ENCODE results near the gene PCDHGA6. TPM values are rescaled to one million over a fixed set of nuclear protein-coding genes. Genes with fewer than 3 reads are reported as not detected.
A peak's percentile ranks its signal among the peaks of the same experiment; 100 is the strongest.
"Not testable (repeated sequence)": the region's sequence is repeated elsewhere in the genome, so short reads cannot be mapped to it uniquely, and the experiment has no call there.

The PCDHGA6 gene
- total RNA-seq, 4 donors from 2014 or later, result 2.4 to 7.5 (median 3.7) TPM

GRCh38 chr5:141343242-141343952 lies 30.3 kb upstream of the PCDHGA6 start, which contains the start of gene PCDHGA3:
Gene PCDHGA3, plus strand, starts transcription at chr5:141343829. Its CDS starts 205 bp downstream, at chr5:141344034.
- no peak within 1 kb of the TSS for H3K27ac ChIP-seq
- H3K9me3 ChIP-seq, result peaks cover 36 to 54% of the 10 kb centered on the region in 2 donors
- H3K4me1 ChIP-seq, result no peaks in the 10 kb centered on the region
- intact Hi-C loops (cut with DNase I; ENCODE audit: low total_unique reads), result no loop called here
- no peaks in the 10 kb centered on the region for H3K36me3 ChIP-seq
- no peak for TF ChIP-seq CTCF (IDR thresholded peaks at IDR 0.05)
- no peak for TF ChIP-seq POLR2AphosphoS5 (IDR thresholded peaks at IDR 0.05)
- WGBS, 2 donors (ENCODE audit: low coverage in 1 of 2), result 35 to 55% methylated on average over 8 to 9 of the region's 9 CpGs
- peaks cover 20% of the 10 kb centered on the region for H3K27me3 ChIP-seq
- in situ Hi-C loops (cut with MboI; ENCODE audit: low pct_ligation_motif_present in 1 of 4, low pct_unique_long_range_greater_than_20kb in 1 of 4, low sequenced_read_pairs in 3 of 4), result no loop called here
- DNase-seq, result no peak
- peak within 1 kb of the TSS in 1 of 4 donors; percentile 12 for H3K4me3 ChIP-seq

- in situ Hi-C loops (cut with MboI; ENCODE audit: low pct_ligation_motif_present in 1 of 4, low pct_unique_long_range_greater_than_20kb in 1 of 4, low sequenced_read_pairs in 3 of 4), result no loop called here
- no peaks in the 10 kb centered on the region for H3K4me1 ChIP-seq
Measured at GRCh38 chr5:141343953-141344463, 29.7 kb upstream of the PCDHGA6 start.

GRCh38 chr5:141345327-141345726 lies 28.4 kb upstream of the PCDHGA6 start:
- intact Hi-C loops (cut with DNase I; ENCODE audit: low total_unique reads), result no loop called here
- Histone ChIP-seq H3K4me3 (no peak overlapping the region), H3K4me1 (no peaks in the 10 kb centered on the region), H3K27me3 (peaks cover 12% of the 10 kb centered on the region), H3K9me3 (peaks cover 21 to 46% of the 10 kb centered on the region in 2 donors), H3K36me3 (no peaks in the 10 kb centered on the region), H3K27ac (no peak overlapping the region)
- in situ Hi-C loops (cut with MboI; ENCODE audit: low pct_ligation_motif_present in 1 of 4, low pct_unique_long_range_greater_than_20kb in 1 of 4, low sequenced_read_pairs in 3 of 4), result no loop called here
- no peak for TF ChIP-seq POLR2AphosphoS5 (IDR thresholded peaks at IDR 0.05)
- TF ChIP-seq EP300 (IDR thresholded peaks at IDR 0.05; ENCODE audit: low read depth), result no peak
- TF ChIP-seq CTCF (IDR thresholded peaks at IDR 0.05), result no peak
- no peak for TF ChIP-seq POLR2A (IDR thresholded peaks at IDR 0.05)
- WGBS, 2 donors (ENCODE audit: low coverage in 1 of 2), result 62 to 71% methylated on average over 14 to 20 of the region's 20 CpGs
- DNase-seq, result no peak

More at GRCh38 chr5:141343953-141344463, 29.7 kb upstream of the PCDHGA6 start:
- Histone ChIP-seq H3K27ac (no peak overlapping the region), H3K9me3 (peaks cover 30 to 49% of the 10 kb centered on the region in 2 donors), H3K27me3 (peaks cover 14% of the 10 kb centered on the region), H3K36me3 (no peaks in the 10 kb centered on the region), H3K4me3 (peak overlapping the region in 1 of 4 donors; percentile 12)
- TF ChIP-seq EP300 (IDR thresholded peaks at IDR 0.05; ENCODE audit: low read depth) (no peak), CTCF (IDR thresholded peaks at IDR 0.05) (no peak), POLR2AphosphoS5 (IDR thresholded peaks at IDR 0.05) (no peak), POLR2A (IDR thresholded peaks at IDR 0.05) (no peak)
- DNase-seq, result no peak
- WGBS, 2 donors (ENCODE audit: low coverage in 1 of 2), result 57 to 66% methylated on average over 22 to 31 of the region's 31 CpGs
- intact Hi-C loops (cut with DNase I; ENCODE audit: low total_unique reads), result no loop called here

DNA sequence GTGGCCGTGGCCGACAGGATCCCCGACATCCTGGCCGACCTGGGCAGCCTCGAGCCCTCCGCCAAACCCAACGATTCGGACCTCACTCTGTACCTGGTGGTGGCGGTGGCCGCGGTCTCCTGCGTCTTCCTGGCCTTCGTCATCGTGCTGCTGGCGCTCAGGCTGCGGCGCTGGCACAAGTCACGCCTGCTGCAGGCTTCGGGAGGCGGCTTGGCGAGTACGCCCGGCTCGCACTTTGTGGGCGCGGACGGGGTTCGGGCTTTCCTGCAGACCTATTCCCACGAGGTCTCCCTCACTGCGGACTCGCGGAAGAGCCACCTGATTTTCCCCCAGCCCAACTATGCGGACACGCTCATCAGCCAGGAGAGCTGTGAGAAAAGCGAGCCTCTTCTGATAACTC lies 27.7 kb upstream of the PCDHGA6 start:
- H3K27ac ChIP-seq; H3K4me3 ChIP-seq; H3K36me3 ChIP-seq; in situ Hi-C loops (cut with MboI; ENCODE audit: low pct_ligation_motif_present in 1 of 4, low pct_unique_long_range_greater_than_20kb in 1 of 4, low sequenced_read_pairs in 3 of 4); H3K4me1 ChIP-seq; intact Hi-C loops (cut with DNase I; ENCODE audit: low total_unique reads); DNase-seq: not testable (repeated sequence)
- Histone ChIP-seq H3K9me3 (peaks cover 26 to 51% of the 10 kb centered on the region in 2 donors), H3K27me3 (peaks cover 15% of the 10 kb centered on the region)
- 79 to 83% methylated on average over 6 to 16 of the region's 35 CpGs for WGBS, 2 donors (ENCODE audit: low coverage in 1 of 2)
